Fibroblast of skin of back (primary cell): ENCODE results near the gene CSN3.

ENCODE experiments used
- DNase-seq: peaks from one replicate; pipeline ENCODE4 v3.0.0-alpha.2; 2013

The CSN3 gene

DNA sequence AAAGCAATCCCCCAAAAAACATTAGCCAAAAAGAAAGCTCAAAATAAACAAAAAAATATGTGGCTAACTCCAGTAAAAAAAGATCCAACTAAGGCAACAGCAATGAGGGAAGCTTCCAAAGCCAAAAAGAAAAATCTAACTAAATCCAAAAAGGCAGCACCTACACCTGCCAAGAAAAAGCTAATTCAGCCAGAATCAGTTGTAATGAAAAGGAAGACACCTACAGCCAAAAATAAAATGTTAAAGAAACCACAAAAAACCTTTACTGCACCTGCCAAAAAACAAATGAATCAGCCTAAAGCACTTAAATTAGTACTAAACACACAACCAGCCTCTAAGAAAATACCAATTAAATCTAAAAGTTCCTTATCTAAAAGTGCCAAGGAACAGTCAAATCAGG, 55.2 kb downstream of the CSN3 start:
- no peak for DNase-seq

DNA sequence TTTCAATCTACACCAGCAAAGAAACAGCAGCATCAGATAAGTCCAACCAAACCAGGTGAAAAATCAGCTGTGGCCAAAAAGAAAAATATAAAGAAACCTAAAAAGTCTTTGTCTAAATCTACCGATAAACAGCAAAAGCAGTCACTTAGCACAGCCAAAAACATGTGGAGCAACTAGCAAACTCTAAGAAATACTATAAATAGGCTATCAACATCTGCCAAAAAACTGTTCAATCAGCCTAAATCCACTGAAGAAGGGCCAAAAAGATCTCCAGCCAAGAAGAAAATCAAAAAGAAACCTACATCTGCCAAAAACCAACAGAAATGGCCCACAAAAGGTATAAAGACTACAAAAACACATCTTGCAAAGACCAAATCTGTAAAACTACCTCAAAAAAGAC, 55.7 kb downstream of the CSN3 start:
- DNase-seq = no peak

DNA sequence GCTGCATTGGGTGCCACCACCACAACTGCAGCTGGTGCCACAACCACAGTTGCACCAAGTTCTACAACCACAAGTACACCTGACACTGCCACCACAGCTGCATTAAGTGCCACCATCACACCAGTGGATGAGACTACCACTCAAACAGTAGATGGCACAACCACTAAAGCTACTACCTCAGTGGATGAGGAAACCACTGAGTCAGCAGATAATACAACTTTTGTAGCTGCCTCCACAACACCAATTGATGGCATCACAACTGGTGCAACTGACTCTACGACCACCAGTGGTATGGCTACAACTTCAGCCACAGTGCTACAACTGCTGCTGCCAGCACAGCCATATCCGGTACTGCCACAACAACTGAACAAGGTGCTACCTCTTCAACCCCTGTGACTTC, 57.2 kb downstream of the CSN3 start:
- no peak for DNase-seq

DNA sequence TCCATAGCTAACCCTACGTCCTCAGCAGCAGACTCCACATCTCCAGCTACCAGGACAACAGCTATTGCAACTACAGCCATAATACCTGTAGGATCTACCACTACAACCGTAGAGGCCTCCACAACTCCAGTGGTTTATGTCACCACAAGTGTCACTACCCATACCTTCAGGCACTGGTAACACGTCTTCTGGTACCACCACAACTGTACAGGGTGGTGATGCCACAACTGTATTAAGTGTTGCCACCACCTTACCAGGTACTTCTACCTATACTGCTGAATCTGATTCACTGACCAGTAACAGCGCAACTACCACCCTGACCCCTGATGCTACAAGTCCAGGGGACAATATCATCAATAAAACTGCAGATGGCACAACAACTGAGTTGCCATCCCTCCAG, 57.8 kb downstream of the CSN3 start:
- no peak for DNase-seq
